GM19468 (cell line): Measurements from ENCODE around the gene ANXA2.

Experiments
- ATAC-seq: cut with Tn5 transposase; IDR thresholded peaks from one replicate; pipeline ENCODE4 v1.9.1; 2021; ENCODE audit warnings: mild to moderate bottlenecking, moderate library complexity, moderate number of reproducible peaks; ENCODE audit not compliant: unreplicated experiment; ENCODE audit errors: extremely low read depth

ANXA2 gene

GRCh38 chr15:60318216-60318867 lies 79.4 kb downstream of the ANXA2 start:
- ATAC-seq = no peak

- ATAC-seq = no peak
Measured at GRCh38 chr15:60316961-60317360, 80.8 kb downstream of the ANXA2 start.

- ATAC-seq = no peak
Measured at GRCh38 chr15:60315878-60316277, 81.9 kb downstream of the ANXA2 start.

GRCh38 chr15:60313906-60314305 lies 83.9 kb downstream of the ANXA2 start:
- ATAC-seq = no peak

DNA sequence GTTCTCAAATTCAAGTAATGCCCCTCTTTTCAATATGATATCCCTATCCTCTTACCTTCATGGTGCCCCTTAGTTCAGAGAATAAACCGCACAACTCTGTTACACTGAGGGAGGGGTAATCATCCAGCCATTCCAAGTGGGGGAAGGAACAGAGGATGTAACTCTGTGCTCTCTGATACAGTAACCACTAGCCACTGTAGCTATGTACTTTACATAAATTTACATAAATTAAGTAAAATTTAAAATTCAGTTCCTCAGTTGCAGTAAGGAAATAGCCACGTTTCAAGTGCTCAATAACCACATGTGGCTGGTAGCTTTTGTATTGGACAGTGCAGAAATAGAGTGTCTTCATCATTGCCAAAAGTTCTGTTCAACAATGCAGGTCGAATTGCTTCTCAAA lies 90.8 kb downstream of the ANXA2 start:
- no peak for ATAC-seq

DNA sequence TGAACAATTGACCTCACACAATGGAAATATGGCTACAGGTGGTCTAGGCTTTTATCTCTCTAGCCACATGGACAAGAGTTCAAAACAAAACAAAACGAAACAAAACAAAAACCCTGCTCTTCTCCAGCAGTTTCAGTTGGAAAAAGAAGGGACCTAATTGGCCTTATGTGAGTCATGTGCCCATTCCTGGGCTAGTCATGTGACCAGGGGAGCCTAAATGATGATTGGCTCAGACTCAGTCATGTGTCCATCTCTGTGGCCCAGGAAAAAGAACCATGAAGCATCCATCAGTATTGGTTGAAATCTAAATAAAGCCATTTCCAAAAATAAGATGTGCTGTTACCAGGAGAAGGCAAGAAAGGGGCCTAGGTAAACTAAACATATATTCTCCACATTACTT lies 96.8 kb downstream of the ANXA2 start:
- no peak for ATAC-seq

- no peak for ATAC-seq
Measured at GRCh38 chr15:60299452-60300047, 98.2 kb downstream of the ANXA2 start.
